ENCODE measurements around the gene KIAA1549.
"Not testable (repeated sequence)": the region's sequence is repeated elsewhere in the genome, so short reads cannot be mapped to it uniquely, and the experiment has no call there.

KIAA1549 gene

GRCh38 chr7:138945821-138946220, 35.4 kb downstream of the KIAA1549 start:
- no peak for DNase-seq (ENCODE audit: low read depth)
- TF ChIP-seq CTCF (IDR thresholded peaks at IDR 0.05; ENCODE audit: control insufficient read depth, insufficient read depth, low read depth, low read length, missing control alignments) = no peak
- no peak overlapping the region for H3K4me3 ChIP-seq (ENCODE audit: control insufficient read depth, low read depth, low read length)

GRCh38 chr7:138945154-138945553, 36.0 kb downstream of the KIAA1549 start:
- DNase-seq (ENCODE audit: low read depth) = no peak
- no peak for TF ChIP-seq CTCF (IDR thresholded peaks at IDR 0.05; ENCODE audit: control insufficient read depth, insufficient read depth, low read depth, low read length, missing control alignments)
- no peak overlapping the region for H3K4me3 ChIP-seq (ENCODE audit: control insufficient read depth, low read depth, low read length)

GRCh38 chr7:138944592-138944991, 36.6 kb downstream of the KIAA1549 start:
- no peak for DNase-seq (ENCODE audit: low read depth)

GRCh38 chr7:138943061-138943460, 38.1 kb downstream of the KIAA1549 start:
- H3K4me3 ChIP-seq (ENCODE audit: control insufficient read depth, low read depth, low read length) = no peak overlapping the region
- no peak for TF ChIP-seq CTCF (IDR thresholded peaks at IDR 0.05; ENCODE audit: control insufficient read depth, insufficient read depth, low read depth, low read length, missing control alignments)
- no peak for DNase-seq (ENCODE audit: low read depth)

More at GRCh38 chr7:138944592-138944991, 36.6 kb downstream of the KIAA1549 start:
- TF ChIP-seq CTCF (IDR thresholded peaks at IDR 0.05; ENCODE audit: control insufficient read depth, insufficient read depth, low read depth, low read length, missing control alignments) = no peak
- no peak overlapping the region for H3K4me3 ChIP-seq (ENCODE audit: control insufficient read depth, low read depth, low read length)

GRCh38 chr7:138941545-138941944, 39.6 kb downstream of the KIAA1549 start:
- DNase-seq (ENCODE audit: low read depth) = no peak
- H3K4me3 ChIP-seq (ENCODE audit: control insufficient read depth, low read depth, low read length) = no peak overlapping the region
- no peak for TF ChIP-seq CTCF (IDR thresholded peaks at IDR 0.05; ENCODE audit: control insufficient read depth, insufficient read depth, low read depth, low read length, missing control alignments)

- H3K4me3 ChIP-seq (ENCODE audit: control insufficient read depth, low read depth, low read length); DNase-seq (ENCODE audit: low read depth): not testable (repeated sequence)
These were observed 40.6 kb downstream of the KIAA1549 start for GRCh38 chr7:138940602-138941001.

GRCh38 chr7:138937484-138937883, 43.7 kb downstream of the KIAA1549 start:
- DNase-seq (ENCODE audit: low read depth) = no peak
- no peak for TF ChIP-seq CTCF (IDR thresholded peaks at IDR 0.05; ENCODE audit: control insufficient read depth, insufficient read depth, low read depth, low read length, missing control alignments)

More at GRCh38 chr7:138937484-138937883, 43.7 kb downstream of the KIAA1549 start:
- no peak overlapping the region for H3K4me3 ChIP-seq (ENCODE audit: control insufficient read depth, low read depth, low read length)

Data from AG09309 (cell line).